NCI-H510A treated with DMSO at 0.1 percent for 48 hours (cell line): ENCODE data around the gene LONP1.
"Not testable (repeated sequence)": the region's sequence is repeated elsewhere in the genome, so short reads cannot be mapped to it uniquely, and the experiment has no call there.

Experiments
- DNase-seq: peaks from one replicate; lab custom pipeline; 2025; lab: John Stamatoyannopoulos, UW

Gene LONP1

GRCh38 chr19:5719961-5720790 lies at the start of gene LONP1, which contains the start of gene CATSPERD:
LONP1 (minus strand) TSS chr19:5720146; CDS start chr19:5720132, 14 bp downstream.
CATSPERD (plus strand) TSS chr19:5720637; CDS start chr19:5720738, 101 bp downstream.
- peak; percentile 99 for DNase-seq

- no peak for DNase-seq
Observed at GRCh38 chr19:5767949-5768348, 48.0 kb upstream of the LONP1 start.

DNA sequence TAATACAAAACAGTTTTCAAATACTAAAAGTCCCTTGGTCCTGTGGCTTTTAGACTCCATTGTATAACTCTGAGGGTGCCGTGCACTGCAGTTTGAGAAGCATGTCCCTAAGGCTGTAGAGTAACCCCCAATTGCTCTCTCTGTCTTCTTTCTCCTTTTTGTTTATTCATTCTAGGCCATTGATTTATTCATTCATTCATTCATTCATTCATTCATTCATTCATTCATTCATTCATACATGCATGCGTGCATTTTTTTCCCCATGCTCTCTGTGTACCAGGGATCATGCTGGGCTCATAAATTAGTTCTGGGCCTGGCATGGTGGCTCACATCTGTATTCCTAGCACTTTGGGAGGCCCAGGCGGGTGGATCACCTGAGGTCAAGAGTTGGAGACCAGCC lies 45.3 kb upstream of the LONP1 start:
- DNase-seq: no peak

DNA sequence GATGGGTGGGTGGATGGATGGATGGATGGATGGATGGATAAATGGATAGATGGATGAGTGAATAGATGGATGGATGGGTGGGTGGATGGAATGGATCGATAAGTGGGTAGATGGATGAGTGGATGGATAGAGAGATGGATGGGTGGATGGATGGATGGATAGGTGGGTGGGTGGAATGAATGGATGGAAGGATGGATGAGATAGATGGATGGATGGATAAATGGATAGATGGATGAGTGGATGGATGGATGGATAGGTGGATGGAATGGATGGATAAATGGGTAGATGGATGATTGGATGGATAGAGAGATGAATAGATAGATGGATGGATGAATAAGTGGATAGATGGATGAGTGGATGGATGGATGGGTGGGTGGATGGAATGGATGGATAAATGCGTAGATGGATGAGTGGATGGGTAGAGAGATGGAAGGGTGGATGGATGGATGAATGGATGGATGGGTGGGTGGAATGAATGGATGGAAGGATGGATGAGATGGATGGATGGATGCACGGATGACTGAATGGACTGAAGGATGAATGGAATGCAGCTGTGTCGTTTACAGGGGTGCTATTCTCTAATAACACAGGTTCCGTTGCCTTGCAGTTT lies 42.8 kb upstream of the LONP1 start:
- no peak for DNase-seq

- DNase-seq: no peak
Observed at GRCh38 chr19:5753743-5754142, 33.8 kb upstream of the LONP1 start.

- DNase-seq: no peak
Observed at GRCh38 chr19:5751709-5752108, 31.8 kb upstream of the LONP1 start.

DNA sequence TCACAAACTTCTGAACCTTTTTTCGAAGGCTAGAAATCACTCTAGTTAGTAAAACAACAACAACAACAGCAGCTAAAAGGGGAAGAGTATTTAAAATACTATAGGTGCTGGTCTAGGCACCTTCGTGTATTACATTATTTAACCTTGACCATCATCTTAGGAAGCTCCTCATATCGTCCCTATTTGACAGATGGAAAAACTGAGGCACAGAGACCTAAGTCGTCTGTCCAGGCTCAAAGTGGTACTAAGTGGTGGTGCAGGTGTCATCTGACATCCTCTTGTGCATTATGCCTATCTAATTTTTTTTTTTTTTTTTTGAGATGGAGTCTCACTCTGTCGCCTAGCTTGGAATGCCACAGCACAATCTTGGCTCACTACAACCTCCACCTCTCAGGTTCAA lies 29.6 kb upstream of the LONP1 start:
- no peak for DNase-seq

DNA sequence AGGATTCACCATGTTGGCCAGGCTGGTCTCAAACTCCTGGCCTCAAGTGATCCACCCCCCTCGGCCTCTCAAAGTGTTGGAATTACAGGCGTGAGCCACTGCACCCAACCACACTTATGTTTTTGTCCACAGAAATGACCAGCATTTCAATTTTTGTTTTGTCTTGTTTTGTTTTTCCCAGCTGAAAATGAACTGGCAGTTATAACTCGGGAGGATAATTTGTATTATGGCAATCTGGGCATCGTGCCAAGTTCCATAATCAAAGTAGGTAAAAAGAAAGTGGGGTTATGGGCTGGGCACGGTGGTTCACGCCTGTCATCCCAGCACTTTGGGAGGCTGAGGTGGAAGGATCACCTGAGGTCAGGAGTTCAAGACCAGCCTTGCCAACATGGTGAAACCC lies 29.0 kb upstream of the LONP1 start:
- not testable (repeated sequence) for DNase-seq

DNA sequence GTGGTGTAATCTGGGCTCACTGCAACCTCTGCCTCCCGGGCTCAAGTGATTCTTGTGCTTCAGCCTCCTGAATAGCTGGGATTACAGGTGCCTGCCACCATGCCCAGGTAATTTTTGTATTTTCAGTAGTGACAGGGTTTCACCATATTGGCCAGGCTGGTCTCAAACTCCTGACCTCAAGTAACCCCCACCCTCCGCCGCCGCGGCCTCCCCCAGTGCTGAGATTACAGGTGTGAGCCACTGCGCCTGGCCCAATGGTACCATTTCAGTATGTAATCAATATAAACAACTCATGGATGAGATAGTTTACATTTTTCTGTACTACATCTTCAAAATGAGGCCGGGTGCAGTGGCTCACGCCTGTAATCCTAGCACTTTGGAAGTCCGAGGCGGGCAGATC lies 25.1 kb upstream of the LONP1 start:
- DNase-seq: not testable (repeated sequence)

GRCh38 chr19:5743630-5744029 lies 23.7 kb upstream of the LONP1 start:
- DNase-seq: no peak

GRCh38 chr19:5742051-5742450 lies 22.1 kb upstream of the LONP1 start:
- no peak for DNase-seq

GRCh38 chr19:5738423-5738822 lies 18.5 kb upstream of the LONP1 start:
- DNase-seq: no peak

DNA sequence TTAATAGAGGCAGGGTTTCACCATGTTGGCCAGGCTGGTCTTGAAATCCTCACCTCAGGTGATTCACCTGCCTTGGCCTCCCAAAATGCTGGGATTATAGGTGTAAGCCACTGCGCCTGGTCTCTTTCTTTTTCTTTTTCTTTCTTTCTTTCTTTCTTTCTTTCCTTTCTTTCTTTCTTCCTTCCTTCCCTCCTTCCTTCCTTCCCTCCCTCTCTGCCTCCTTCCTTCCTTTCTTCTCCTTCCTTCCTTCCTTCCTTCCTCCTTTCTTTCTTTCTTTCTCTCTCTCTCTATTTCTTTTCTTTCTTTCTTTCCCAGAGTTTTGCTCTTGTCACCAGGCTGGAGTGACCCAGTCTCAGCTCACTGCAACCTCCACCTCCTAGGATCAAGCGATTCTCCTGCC lies 13.2 kb upstream of the LONP1 start:
- DNase-seq: not testable (repeated sequence)

GRCh38 chr19:5727453-5728050 lies 7.6 kb upstream of the LONP1 start:
- DNase-seq: no peak

GRCh38 chr19:5719274-5719960 lies 529 bp downstream of the LONP1 start:
- no peak for DNase-seq

DNA sequence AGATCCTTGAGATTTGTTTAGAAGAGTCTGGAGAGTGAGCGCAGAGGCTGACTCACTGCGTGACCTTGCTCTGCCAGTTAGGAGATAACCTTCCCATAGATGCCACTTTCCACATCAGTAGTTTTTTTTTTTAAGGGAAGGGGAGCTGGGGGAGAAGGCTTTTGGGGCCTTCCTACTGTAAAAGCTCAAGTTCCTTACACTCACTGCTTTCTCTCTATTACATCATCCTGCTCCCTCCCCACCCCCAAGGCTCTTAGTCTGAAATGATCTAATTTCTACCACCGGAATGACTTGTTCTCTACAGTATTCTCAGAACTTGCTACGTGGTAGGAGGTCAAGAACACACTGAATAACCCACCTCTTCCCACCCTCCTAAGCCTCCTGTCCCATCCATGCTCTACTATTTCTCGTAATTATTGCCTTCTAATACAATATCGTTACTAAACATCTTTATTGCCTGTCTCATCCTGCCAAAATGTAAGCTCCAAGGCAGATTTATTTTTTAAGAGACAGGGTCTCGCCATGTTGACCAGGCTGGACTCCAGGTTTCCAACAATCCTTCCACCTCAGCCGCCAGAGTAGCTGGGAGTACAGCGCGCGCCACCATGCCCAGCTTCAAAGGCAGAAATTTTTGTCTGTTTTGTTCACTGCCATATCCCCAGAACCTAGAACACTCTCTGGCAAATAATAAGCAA lies 1.2 kb downstream of the LONP1 start:
- no peak for DNase-seq

GRCh38 chr19:5718037-5718578 lies 1.8 kb downstream of the LONP1 start:
- no peak for DNase-seq

- no peak for DNase-seq
Observed at GRCh38 chr19:5717215-5717935, 2.6 kb downstream of the LONP1 start.

DNA sequence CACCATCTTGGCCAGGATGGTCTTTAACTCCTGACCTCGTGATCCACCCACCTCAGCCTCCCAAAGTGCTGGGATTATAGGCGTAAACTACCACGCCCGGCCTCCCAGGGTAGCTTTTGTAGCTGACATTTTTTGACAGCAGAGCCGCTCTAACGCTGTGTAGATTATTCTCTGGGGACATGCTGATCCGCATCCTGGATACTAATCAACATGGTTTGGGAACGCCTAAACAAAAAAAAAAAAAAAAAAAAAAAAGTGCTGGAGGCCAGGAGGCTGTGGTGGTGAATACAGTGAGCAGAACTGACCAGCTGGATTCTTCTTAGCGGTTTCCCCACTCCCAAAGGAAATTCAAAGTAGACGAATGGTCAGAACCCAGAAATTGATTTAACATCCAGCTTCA lies 5.1 kb downstream of the LONP1 start:
- no peak for DNase-seq

DNA sequence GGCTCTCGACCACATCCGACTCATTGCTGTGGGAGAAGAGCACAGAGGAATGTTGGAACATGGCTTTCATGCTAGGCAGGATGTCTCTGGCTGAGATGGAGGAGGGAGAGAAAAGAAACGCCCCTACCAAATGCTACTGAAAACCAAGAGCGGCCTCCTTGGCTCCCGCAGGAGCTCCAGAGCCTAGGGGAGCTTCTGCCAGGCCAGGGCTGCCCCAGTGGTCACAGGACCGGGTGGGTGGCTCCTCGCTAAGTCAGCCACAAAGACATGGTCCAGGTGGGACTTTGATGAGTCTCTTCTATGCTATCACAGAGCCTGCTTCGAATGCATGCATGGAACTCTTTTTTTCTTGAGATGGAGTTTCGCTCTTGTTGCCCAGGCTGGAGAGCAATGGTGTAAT lies 6.7 kb downstream of the LONP1 start:
- no peak for DNase-seq

- DNase-seq: no peak
Observed at GRCh38 chr19:5711713-5712161, 8.2 kb downstream of the LONP1 start.
